PC-9 (cell line): ENCODE results near the gene RNF212. TPM values are rescaled to one million over a fixed set of nuclear protein-coding genes. Genes with fewer than 3 reads are reported as not detected.

Experiments
- BruUV-seq: library from RNA; stranded (reverse); fragments of 400-500 nt; replicated peaks from 2 replicates; lab custom pipeline; 2021; lab: Mats Ljungman, UMichigan
- CTCF ChIA-PET: fragments of 300-600 bp; sonication (Branson Sonifier 250); formaldehyde crosslinking; loops from one replicate; lab custom pipeline; 2022; ENCODE audit warnings: antibody characterized with exemption; lab: Charles Lee
- POLR2A ChIA-PET: fragments of 300-600 bp; sonication (Branson Sonifier 250); formaldehyde crosslinking; loops from one replicate; lab custom pipeline; 2022; ENCODE audit warnings: antibody characterized with exemption; ENCODE audit not compliant: unreplicated experiment; lab: Charles Lee
- DNase-seq, 2 experiments: peaks; one replicate each; pipeline versions ENCODE4 v3.0.0 to v3.0.0-alpha.2; 2015 to 2022; ENCODE audit warnings: mixed read lengths in 1 of 2
- H2AFZ ChIP-seq: fragments of 200-600 bp; sonication (generic); 2 replicates; pipeline ENCODE4 v1.8.1; 2017; ENCODE audit warnings: antibody characterized with exemption
- H3F3A ChIP-seq: fragments of 200-600 bp; sonication (generic); 2 replicates; pipeline ENCODE4 v1.8.1; 2017; ENCODE audit warnings: antibody characterized with exemption, mild to moderate bottlenecking, low read depth; ENCODE audit not compliant: insufficient read depth
- H3K27ac ChIP-seq: fragments of 200-600 bp; sonication (generic); 2 replicates; pipeline ENCODE4 v1.6.1; 2016; ENCODE audit warnings: mixed run types
- H3K27me3 ChIP-seq: fragments of 200-600 bp; sonication (generic); 2 replicates; pipeline ENCODE4 v1.6.1; 2016; ENCODE audit warnings: low read depth, mixed run types; ENCODE audit not compliant: insufficient read depth
- H3K36me3 ChIP-seq: fragments of 200-600 bp; sonication (generic); 2 replicates; pipeline ENCODE4 v1.6.1; 2016; ENCODE audit warnings: low read depth, mixed run types
- H3K4me1 ChIP-seq: fragments of 200-600 bp; sonication (generic); replicated peaks from 2 replicates; pipeline ENCODE4 v1.6.1; 2016; ENCODE audit warnings: mixed run types; ENCODE audit not compliant: insufficient read depth
- H3K4me2 ChIP-seq: fragments of 200-600 bp; sonication (generic); 2 replicates; pipeline ENCODE4 v1.6.1; 2017; ENCODE audit warnings: mixed run types
- H3K4me3 ChIP-seq: fragments of 200-600 bp; sonication (generic); 2 replicates; pipeline ENCODE4 v1.6.1; 2016; ENCODE audit warnings: mixed run types
- H3K79me2 ChIP-seq: fragments of 200-600 bp; sonication (generic); 2 replicates; pipeline ENCODE4 v1.6.1; 2017; ENCODE audit warnings: low read depth, mixed run types
- H3K9me2 ChIP-seq: fragments of 200-600 bp; sonication (generic); 2 replicates; pipeline ENCODE4 v1.8.1; 2017; ENCODE audit warnings: mild to moderate bottlenecking; ENCODE audit not compliant: insufficient read depth
- H3K9me3 ChIP-seq: fragments of 200-600 bp; sonication (generic); 2 replicates; pipeline ENCODE4 v1.8.1; 2016; ENCODE audit warnings: low read depth; ENCODE audit not compliant: insufficient read depth
- H4K20me1 ChIP-seq: fragments of 200-600 bp; sonication (generic); 2 replicates; pipeline ENCODE4 v1.8.1; 2017; ENCODE audit not compliant: insufficient read depth
- CTCF ChIP-seq: fragments of 200-600 bp; sonication (generic); conservative IDR thresholded peaks from 2 replicates; pipeline ENCODE4 v1.6.1; 2017; ENCODE audit warnings: mixed run types, antibody characterized with exemption, mild to moderate bottlenecking, moderate library complexity
- EZH2 ChIP-seq: fragments of 200-600 bp; sonication (generic); IDR thresholded peaks from 2 replicates; pipeline ENCODE4 v1.8.0; 2017; ENCODE audit warnings: antibody characterized with exemption, low read depth
- intact Hi-C: fragments of 100-400 bp; cut with micrococcal nuclease; formaldehyde crosslinking; loops from one replicate; pipeline ENCODE4 v1.10.0; 2022; ENCODE audit not compliant: unreplicated experiment
- total RNA-seq: library from RNA; stranded (reverse); gene quantifications from 2 replicates; pipeline ENCODE4 v1.2.3, GENCODE V29; 2021

Gene RNF212
- total RNA-seq, 1 experiment from 2014 or later, result 4.2 TPM

DNA sequence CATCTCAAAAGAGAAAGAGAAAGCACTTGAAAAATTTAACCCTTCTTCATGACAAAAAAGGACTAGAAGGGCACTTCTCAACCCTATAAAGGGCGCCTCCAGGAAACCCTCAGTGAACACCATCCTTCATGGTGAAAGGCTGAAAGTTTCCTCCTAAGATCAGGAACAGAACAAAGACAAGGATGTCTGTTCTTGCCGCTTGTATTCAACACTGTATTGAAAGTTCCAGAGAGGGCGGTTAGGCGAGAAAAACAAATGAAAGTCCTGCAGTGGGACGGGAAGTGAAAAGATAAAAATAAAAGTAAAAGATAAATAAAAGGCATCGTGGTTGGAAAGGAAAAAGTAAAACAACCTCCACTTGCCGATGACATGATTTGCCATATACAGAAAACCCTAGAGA, 50.9 kb downstream of the RNF212 start:
- H3K9me3 ChIP-seq, result no peaks in the 10 kb centered on the region
- no peaks in the 10 kb centered on the region for H4K20me1 ChIP-seq
- no peak overlapping the region for H3K4me3 ChIP-seq
- H3K27ac ChIP-seq, result no peak overlapping the region
- no peak for DNase-seq
- TF ChIP-seq CTCF (no peak), EZH2 (no peak)
- peaks cover 4% of the 10 kb centered on the region; the same call in 1 of the 2 replicates for H3F3A ChIP-seq
- H3K79me2 ChIP-seq, result no peaks in the 10 kb centered on the region
- CTCF ChIA-PET, result no interaction called here
- H2AFZ ChIP-seq, result no peak overlapping the region
- no TSS peak for BruUV-seq
- peaks cover 43% of the 10 kb centered on the region for H3K27me3 ChIP-seq
- POLR2A ChIA-PET, result no interaction called here
- H3K4me1 ChIP-seq, result no peaks in the 10 kb centered on the region
- H3K4me2 ChIP-seq, result no peak overlapping the region
- no peaks in the 10 kb centered on the region for H3K9me2 ChIP-seq
- no peaks in the 10 kb centered on the region for H3K36me3 ChIP-seq
- intact Hi-C loops, result no loop called here

DNA sequence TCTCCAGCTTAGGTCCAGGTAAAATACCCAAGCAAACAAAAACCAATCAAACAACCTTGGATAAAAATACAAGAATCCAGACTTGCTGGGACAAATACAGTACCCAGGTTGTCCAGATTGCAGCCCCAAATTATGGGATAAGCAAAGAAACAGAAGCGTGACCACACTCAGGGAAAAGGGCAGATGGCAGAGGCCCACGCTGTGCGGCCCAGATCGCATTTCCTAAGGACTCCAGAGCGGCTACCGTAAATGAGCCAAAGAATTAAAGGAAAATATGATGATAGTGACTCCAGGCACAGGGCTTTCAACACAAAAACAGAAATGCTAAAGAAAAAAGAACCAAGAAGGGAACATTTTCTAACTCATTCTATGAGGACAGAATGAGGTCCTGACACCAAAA, 51.6 kb downstream of the RNF212 start:
- no peaks in the 10 kb centered on the region for H3K9me2 ChIP-seq
- intact Hi-C loops, result no loop called here
- H3K79me2 ChIP-seq, result no peaks in the 10 kb centered on the region
- DNase-seq, result no peak
- CTCF ChIA-PET, result no interaction called here
- no peak overlapping the region for H3K4me3 ChIP-seq
- no peak overlapping the region for H3K27ac ChIP-seq
- POLR2A ChIA-PET, result no interaction called here
- peaks cover 4% of the 10 kb centered on the region; the same call in 1 of the 2 replicates for H3F3A ChIP-seq
- H3K4me2 ChIP-seq, result no peak overlapping the region
- no peaks in the 10 kb centered on the region for H3K4me1 ChIP-seq
- H3K9me3 ChIP-seq, result no peaks in the 10 kb centered on the region
- H4K20me1 ChIP-seq, result no peaks in the 10 kb centered on the region
- H3K27me3 ChIP-seq, result peaks cover 49% of the 10 kb centered on the region
- no TSS peak for BruUV-seq
- TF ChIP-seq EZH2, result no peak
- no peak for TF ChIP-seq CTCF
- H2AFZ ChIP-seq, result no peak overlapping the region
- no peaks in the 10 kb centered on the region for H3K36me3 ChIP-seq

GRCh38 chr4:1061056-1061700, 52.2 kb downstream of the RNF212 start:
- H3K9me3 ChIP-seq, result no peaks in the 10 kb centered on the region
- no peak overlapping the region for H3K4me2 ChIP-seq
- BruUV-seq, result no TSS peak
- no peak overlapping the region for H3K27ac ChIP-seq
- H3K9me2 ChIP-seq, result no peaks in the 10 kb centered on the region
- H3K4me1 ChIP-seq, result no peaks in the 10 kb centered on the region
- POLR2A ChIA-PET, result no interaction called here
- H3F3A ChIP-seq, result peaks cover 4% of the 10 kb centered on the region; the same call in 1 of the 2 replicates
- TF ChIP-seq CTCF (no peak), EZH2 (no peak)
- DNase-seq, result no peak
- CTCF ChIA-PET, result no interaction called here
- no peak overlapping the region for H2AFZ ChIP-seq
- H4K20me1 ChIP-seq, result no peaks in the 10 kb centered on the region
- no peaks in the 10 kb centered on the region for H3K79me2 ChIP-seq
- peaks cover 49% of the 10 kb centered on the region for H3K27me3 ChIP-seq
- H3K36me3 ChIP-seq, result no peaks in the 10 kb centered on the region
- intact Hi-C loops, result no loop called here
- H3K4me3 ChIP-seq, result no peak overlapping the region
